ENCODE results near the gene RAC3.

The RAC3 gene

GRCh38 chr17:82076018-82076784 lies 44.7 kb downstream of the RAC3 start:
- no peak for DNase-seq (ENCODE audit: low read depth)

GRCh38 chr17:82076785-82077591 lies 45.5 kb downstream of the RAC3 start:
- DNase-seq (ENCODE audit: low read depth): no peak

GRCh38 chr17:82077617-82078358 lies 46.3 kb downstream of the RAC3 start:
- no peak for DNase-seq (ENCODE audit: low read depth)

- DNase-seq (ENCODE audit: low read depth): no peak
These were observed 47.0 kb downstream of the RAC3 start for GRCh38 chr17:82078433-82078832.

GRCh38 chr17:82079001-82079677 lies 47.7 kb downstream of the RAC3 start:
- DNase-seq (ENCODE audit: low read depth): no peak

GRCh38 chr17:82080048-82080788 lies 48.7 kb downstream of the RAC3 start:
- no peak for DNase-seq (ENCODE audit: low read depth)

- no peak for DNase-seq (ENCODE audit: low read depth)
These were observed 49.4 kb downstream of the RAC3 start for GRCh38 chr17:82080789-82081464.

- DNase-seq (ENCODE audit: low read depth): no peak
These were observed 50.1 kb downstream of the RAC3 start for GRCh38 chr17:82081546-82081945.

GRCh38 chr17:82081966-82082365 lies 50.5 kb downstream of the RAC3 start:
- no peak for DNase-seq (ENCODE audit: low read depth)

- DNase-seq (ENCODE audit: low read depth): no peak
These were observed 51.0 kb downstream of the RAC3 start for GRCh38 chr17:82082456-82082855.

GRCh38 chr17:82083009-82083408 lies 51.5 kb downstream of the RAC3 start:
- no peak for DNase-seq (ENCODE audit: low read depth)

Data from stimulated activated CD8-positive, alpha-beta memory T cell treated with anti-CD3 and anti-CD28 coated beads, Interleukin-15, amount 100 ng/mL, for 24 hours (primary cell).